ENCODE data around the gene CARD14.
"Not testable (repeated sequence)": the region's sequence is repeated elsewhere in the genome, so short reads cannot be mapped to it uniquely, and the experiment has no call there.

CARD14 gene

DNA sequence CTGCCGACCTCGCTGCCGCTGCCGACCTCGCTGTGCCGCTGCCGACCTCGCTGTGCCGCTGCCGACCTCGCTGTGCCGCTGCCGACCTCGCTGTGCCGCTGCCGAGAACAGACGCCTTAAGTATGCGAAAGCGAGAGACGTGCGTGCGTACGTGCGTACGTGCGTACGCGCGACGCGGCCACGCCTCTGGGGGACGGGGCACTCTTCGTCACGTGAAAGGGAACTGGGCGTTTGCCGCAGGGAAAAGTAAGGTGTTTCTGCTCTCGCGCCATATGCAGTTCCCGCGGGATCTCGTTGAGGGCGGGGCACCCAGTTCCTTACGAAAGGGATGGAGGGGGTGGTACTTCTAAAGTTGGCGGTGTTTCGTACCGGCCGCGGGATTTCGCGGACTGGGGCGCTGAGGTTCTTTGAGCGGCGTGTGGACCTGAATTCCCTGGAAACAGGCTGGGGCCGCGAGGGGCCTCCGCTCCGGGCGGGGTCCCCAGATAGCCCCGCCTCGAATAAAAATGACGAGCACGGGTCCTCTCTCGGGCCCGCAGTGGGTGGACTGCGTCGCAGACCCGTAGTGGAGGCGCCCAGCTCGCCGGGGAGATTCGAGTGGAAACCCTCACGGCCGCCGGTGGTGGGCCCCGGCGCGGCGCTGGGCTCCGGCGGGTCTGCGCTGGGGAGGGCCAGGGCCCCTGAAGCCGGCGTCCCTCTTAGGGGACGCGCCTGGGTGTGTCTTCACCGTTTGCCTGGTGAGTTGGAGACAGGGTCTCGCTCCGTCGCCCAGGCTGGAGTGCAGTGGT is 22.6 kb upstream of the CARD14 start, which contains the start of gene EIF4A3:
TSS of gene EIF4A3 (minus strand) at position 94 of the 788 bp plus-strand sequence. CDS start 167 bp downstream, outside the sequence.
- DNase-seq (ENCODE audit: low read depth in 2 of 2) = peak; percentile 92 to 98

DNA sequence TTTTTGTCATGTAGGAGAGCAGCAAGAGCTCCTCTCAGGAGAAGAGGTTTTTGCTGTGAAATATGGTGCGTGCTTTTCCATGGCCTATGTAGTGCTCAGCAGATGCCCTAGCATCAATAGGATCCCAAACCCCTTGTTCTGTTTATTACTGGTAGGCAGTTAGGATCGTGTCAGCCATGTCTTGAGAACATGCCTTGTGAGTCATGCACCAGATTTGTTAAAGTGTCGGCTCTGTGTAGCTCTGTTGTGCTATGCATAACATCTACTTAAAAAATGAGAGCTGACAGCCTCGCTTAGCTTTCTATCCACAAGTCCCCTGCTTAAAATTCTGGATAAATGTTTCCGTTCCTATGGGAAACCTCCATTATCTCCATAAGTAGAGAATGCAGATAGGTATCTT is 18.5 kb upstream of the CARD14 start:
- no peak for DNase-seq (ENCODE audit: low read depth in 2 of 2)

DNA sequence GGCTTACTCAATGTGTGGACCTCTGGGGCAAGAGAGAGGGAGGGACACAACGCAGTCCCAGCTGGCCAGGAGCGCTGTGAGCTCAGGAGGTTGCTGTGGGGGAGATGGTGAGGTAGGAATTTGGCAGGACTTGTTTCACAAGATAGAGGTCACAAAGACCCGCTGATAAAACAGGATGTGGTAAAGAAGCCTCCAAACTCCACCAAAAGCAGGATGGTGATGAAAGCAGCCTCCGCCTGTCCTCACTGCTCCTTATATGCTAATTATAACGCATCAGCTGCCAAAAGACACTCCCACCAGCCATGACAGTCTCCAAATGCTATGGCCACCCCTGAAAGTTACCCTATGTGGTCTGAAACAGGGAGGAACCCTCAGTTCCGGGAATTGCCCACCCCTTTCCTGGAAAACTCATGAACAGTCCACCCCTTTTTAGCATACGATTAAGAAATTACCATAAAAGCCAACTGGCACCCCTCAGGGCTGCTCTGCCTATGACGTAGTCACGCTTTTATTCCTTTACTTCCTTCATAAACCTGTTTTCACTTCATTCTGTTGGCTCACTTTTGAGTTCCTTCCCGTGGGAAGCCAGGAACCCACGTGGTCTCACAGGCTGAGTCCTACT is 17.6 kb upstream of the CARD14 start:
- no peak for DNase-seq (ENCODE audit: low read depth in 2 of 2)

DNA sequence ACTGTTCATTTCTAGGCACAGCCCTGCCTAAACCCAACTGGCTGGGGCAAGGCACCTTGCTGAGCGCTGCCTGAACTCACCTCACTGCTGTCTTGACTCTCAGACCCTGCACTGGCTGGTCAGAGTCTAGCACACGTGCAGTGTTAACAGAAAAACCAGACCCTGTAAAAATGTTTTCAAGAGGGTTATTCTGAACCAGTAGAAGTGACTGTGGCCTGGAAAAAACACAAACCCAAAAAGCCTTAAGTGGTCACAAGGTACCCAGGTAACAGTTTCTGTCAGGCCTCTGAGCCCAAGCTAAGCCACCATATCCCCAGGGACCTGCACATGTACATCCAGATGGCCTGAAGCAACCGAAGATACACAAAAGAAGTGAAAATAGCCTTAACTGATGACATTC is 16.8 kb upstream of the CARD14 start:
- DNase-seq (ENCODE audit: low read depth in 2 of 2) = no peak

DNA sequence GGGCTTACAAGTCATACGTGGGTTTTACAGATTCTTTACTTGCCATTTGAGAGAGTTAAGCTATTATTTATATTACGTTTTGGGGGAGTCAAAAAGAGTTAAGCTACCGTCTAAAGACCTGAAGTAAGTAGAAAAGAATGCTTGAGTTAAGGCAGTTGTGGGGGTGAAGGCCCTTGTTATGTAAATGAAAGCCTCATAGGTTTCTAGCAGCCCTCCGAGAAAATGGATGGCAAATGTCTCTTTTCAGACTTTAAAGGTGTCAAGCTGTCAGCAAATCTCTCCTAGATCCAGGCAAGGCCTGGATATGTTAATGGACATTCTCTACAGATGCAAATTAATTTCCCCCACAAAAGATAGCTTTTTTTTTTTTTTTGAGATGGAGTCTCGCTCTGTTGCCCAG is 15.7 kb upstream of the CARD14 start:
- DNase-seq (ENCODE audit: low read depth in 2 of 2) = no peak

DNA sequence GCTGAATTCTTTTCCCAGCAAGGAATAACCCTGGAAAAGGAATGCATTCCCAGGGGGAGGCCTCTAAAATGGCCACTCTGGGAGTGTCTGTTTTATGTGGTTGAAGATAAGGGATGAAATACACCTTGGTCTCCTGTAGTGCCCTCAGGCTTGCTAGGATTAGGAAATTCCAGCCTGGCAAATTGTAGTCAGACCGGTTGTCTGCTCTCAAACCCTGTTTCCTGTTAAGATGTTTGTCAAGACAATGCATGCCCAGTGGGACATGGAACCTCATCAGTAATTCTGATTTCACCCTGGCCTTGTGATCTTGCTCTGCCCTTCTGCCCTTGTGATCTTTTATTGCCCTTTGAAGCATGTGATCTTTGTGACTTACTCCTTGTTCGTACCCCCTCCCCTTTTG is 14.2 kb upstream of the CARD14 start:
- DNase-seq (ENCODE audit: low read depth in 2 of 2) = not testable (repeated sequence)

DNA sequence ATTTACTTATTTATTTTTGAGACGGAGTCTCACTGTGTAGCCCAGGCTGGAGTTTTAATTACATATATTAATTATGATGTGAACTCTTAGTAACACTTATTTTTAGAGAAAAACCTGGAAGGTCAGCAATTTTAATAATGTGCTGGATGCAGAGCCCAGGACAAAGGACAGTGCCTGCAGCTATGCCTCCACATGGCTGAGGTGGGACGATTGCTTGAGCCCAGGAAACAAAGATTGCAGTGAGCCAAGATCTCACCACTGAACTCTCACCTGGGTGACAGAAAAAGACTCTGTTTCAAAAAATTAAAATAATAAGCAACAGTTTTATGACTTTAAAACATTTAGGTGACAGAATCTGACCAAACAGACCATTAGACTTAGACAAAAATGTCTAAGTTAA is 11.0 kb upstream of the CARD14 start:
- DNase-seq (ENCODE audit: low read depth in 2 of 2) = no peak

DNA sequence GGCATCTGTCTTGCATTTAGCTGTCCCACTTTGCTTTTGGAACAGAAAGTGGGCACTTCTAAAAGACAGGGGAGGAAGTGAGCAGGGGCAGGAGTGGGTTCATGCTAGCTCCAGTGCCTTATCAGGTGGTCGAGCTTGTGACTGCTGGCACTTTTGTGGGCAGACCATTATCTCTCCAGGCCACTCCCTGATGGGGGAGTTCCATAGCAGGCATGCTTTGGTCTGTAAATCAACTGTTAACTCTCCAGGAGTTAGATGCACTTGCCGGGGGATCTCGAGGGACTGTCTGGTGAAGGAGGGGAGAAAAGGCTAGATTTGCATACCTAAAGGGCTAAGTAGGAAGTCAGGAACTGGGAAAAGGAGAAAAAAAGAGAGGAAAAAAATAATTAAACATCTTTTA is 9.3 kb upstream of the CARD14 start:
- no peak for DNase-seq (ENCODE audit: low read depth in 2 of 2)

DNA sequence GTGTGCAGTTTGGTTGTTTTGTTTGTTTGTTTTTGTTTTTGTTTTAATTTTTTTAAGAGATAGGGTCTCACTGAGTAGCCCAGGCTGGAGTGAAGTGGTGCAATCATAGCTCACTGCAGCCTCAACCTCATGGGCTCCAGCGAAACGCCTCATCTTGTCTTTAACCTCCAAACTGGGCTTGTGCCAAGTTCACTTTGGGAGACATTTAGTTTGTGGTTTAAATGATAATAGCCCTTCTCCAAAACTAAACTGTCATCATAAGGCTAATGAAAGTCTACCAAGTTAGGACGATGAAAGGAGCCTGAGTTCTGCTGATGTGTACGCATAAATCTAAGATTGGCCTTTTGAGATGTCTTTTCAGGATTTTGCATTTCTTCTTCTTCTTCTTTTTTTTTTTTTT is 6.5 kb upstream of the CARD14 start:
- DNase-seq (ENCODE audit: low read depth in 2 of 2) = no peak

DNA sequence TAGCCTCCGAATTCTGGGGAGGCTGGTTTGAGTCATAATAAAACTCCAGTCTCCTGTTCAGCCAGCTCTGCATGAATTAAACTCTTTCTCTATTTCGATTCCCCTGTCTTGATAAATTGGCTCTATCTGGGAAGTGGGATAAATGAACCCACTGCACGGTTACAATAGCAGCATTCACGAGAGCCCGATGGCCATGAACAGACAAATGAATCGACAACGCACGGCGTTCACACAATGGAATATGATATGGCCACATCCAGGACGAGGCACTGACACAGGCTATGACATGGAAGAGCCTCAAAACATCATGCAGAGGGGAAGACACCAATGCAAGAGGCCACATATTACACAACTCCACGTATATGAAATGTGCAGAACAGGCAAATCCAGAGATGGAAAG is 5.6 kb upstream of the CARD14 start:
- no peak for DNase-seq (ENCODE audit: low read depth in 2 of 2)

DNA sequence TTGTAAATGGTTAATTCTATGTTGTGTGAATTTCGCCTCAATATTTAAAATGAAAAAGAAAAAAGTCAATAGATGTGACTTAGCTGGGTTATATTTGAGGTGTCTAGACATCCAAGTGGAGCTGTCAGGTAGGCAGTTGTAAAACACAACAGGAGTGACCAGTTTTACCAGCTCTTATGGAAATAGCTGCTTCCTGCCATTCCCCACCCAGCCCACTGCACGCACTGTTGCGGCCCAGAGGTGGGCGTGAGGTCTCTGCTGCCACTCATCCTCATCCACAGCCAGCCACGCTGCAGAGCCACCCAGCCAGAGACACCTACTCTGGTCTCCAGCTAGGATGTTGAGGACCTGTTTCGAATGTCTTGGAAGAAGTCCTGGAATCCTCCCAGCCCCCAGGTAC is 3.4 kb upstream of the CARD14 start:
- no peak for DNase-seq (ENCODE audit: low read depth in 2 of 2)

DNA sequence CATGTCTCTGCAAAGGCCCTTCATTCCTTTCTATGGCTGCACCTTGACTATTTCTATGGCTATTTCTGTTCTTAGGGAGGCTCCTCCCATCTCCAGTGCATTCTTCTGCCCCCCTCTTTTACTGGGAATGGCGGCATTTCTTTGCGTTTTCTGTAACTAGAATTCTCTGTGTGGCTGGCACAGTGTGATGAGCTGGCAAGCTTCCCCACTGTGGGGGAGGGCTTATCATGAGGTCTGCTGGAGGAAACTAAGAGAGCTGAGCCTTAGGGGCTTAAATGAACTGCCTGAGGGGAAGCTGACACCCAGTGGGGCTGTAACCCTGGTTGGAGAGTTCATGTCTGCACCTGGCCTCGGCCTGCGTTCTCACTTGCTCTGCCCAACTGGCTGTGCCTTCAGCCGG is 1.5 kb upstream of the CARD14 start:
- DNase-seq (ENCODE audit: low read depth in 2 of 2) = no peak

DNA sequence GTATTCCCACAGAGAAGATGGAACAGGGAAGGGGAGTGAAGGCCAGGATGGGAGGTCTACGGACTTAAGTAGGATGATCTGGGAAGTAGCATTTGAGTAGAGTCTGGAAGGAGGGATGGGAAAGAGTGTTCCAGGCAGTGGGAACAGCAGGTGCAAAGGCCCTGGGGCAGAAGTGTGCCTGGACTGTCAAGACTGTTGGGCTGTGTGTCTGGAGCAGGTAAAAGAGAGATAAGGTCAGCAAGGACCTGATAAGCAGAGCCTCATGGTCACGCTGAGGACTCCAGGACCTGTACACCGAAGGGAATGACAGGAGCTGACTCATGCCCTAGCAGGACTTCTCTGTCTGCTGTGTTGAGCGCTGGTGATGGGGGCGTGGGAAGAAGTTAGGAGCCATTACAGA is 723 bp upstream of the CARD14 start:
- no peak for DNase-seq (ENCODE audit: low read depth in 2 of 2)

DNA sequence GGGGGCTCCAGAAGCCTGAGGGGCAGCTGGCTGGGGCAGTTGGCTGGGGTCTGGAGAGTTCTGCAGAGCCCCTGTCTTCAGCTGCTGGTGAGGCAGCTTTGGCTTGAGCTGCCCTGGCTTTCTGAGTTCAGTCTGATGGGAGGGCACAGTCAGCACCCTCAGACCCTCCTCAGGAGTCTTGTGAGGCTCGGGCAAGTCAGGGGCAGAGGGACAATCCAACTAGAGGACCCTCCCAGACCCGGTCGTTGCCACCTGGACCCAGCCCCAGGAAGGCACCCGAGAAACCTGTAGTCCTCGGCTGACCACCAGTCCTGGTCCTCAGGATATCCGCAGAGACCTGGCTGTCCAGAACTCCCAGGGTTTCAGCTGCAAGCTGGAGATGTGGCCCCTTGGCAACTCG is 1.9 kb downstream of the CARD14 start:
- DNase-seq (ENCODE audit: low read depth in 2 of 2) = no peak

DNA sequence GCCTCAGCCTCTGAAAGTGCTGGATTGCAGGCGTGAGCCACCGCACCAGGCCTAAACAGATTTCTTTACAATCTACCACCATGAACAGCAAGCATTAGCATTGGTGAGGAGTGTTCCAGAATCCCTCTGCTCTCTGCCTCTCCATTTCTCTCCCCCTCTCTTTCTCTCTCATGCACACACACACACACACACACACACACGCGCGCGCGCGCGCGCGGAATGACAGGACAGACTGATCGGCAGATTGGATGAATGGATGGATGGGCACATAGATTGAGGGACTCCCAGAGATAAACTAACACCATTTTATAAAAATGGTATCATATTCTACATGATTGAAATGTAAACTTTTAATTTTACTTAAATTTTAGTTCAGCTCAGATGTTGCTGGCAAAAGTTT is 3.3 kb downstream of the CARD14 start:
- no peak for DNase-seq (ENCODE audit: low read depth in 2 of 2)

DNA sequence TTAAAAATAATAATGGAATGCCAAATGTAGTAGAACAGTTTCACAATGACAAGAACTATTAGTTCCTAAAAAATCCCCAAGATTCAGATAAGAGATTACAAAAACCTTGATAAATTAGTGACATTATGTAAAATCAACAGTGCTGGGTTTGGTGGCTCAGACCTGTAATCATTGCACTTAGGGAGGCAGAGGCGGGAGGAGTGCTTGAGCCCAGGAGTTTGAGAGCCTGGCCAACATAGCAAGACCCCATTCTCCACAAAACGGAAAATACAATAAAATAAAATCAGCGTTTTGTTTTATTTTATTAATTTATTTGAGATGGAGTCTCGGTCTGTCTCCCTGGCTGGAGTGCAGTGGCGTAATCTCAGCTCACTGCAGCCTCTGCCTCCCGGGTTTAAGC is 4.1 kb downstream of the CARD14 start:
- DNase-seq (ENCODE audit: low read depth in 2 of 2) = no peak

DNA sequence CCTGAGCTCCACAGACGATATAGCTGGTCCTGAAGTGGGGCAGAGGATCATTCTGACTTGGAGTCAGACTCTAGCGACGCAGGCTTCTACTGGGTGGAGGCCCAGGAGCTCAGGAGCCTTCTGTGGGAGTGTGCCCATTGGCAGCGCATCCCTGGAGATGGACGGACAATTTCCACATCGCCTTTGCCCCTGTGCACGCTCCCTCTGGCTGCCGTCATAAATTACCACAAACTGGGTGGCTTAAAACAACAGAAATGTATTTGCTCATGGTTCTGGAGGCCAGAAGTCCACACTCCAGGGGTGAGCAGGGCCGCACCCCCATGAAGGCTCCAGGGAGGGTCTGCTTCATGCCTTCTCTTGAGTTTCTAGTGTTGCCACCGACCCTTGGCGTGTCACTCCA is 6.9 kb downstream of the CARD14 start:
- no peak for DNase-seq (ENCODE audit: low read depth in 2 of 2)

DNA sequence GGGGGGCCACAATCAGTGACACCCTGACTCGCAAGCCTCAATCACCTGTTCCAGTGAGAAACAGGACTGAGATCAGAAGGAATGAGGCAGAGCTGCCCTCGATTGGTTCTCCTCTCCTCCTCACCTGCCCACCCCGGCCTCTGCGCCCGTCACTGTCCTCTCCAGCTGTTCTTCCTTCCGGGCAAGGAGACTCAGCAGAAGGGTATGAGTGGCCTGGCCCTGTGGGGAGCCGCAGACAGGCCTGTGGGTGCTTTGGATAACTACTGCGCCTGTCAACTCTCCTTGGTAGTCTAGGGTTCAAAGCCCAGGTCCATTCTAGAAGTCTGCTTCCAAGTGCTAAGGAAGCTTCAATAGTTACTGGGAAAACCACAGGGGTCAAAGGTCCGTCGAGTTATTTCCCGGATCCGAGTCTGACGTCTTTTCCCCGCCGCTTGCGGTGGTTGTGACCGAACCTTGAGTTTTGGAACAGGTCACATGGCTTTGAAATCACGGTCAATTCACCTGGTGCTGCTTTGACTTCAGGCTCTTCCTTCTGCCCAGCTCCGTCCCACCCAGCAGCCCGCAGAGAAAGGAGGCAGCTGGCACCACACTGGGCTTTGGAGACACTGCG is 8.3 kb downstream of the CARD14 start:
- no peak for DNase-seq (ENCODE audit: low read depth in 2 of 2)

DNA sequence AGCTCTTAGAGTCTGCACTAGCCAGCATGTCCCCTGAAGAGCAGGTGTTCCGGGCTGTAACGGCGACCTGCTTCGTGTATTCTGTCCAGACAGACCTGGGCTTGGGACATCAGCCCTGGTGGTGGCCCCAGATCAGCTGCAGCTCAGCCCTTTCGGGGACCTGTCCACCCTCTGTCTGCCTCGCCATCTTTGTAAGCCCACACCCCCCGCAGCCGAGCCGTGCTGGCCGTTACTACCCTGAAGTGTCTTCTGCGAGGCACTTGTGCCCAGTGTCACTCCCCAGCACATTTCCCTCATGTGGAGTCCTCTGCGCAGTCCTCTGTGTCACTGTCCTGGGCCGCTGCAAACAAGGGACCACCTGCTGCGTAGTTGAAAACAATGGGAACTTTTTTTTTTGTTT is 10.4 kb downstream of the CARD14 start:
- no peak for DNase-seq (ENCODE audit: low read depth in 2 of 2)

DNA sequence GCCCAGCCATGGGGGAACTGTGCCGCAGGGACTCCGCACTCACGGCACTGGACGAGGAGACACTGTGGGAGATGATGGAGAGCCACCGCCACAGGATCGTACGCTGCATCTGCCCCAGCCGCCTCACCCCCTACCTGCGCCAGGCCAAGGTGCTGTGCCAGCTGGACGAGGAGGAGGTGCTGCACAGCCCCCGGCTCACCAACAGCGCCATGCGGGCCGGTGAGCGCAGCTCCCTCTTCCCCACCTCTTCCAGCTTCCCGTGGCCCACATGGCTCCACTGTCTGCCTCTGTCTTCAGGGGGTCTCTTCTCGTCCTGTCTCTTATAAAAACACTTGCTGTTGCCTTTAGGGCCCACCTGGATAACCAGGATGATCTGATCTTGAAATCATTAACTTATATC is 11.6 kb downstream of the CARD14 start:
- DNase-seq (ENCODE audit: low read depth in 2 of 2) = no peak

DNA sequence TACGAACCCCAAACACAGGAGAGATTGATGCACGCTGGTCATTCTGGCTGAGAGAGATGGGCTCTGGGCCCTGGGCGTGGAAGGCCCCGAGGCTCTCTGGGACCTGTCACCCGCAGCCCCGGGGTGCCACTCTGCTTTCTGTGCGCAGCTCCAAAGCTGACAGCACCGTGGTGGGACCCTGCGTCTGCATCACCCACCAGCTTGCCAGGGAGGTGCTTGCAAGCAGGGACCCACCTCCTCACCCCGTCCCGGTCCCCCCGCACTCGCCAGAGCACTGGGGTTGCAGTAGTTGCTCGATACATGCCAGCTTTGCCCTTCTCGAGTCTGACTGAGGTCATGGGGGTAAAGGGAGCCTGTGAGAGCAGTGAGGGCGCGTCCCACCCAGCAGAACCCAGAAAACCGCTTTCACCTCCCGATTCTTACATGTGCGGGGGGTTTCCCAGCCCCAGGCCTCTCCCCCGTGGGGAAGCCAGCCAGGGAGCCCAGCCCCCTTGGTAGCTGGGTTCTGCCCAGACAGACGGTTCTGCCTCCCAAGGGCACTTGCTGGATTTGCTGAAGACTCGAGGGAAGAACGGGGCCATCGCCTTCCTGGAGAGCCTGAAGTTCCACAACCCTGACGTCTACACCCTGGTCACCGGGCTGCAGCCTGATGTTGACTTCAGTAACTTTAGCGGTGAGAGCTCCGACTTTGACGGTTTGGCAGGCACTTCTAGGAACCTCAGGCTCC is 12.5 kb downstream of the CARD14 start:
- no peak for DNase-seq (ENCODE audit: low read depth in 2 of 2)

DNA sequence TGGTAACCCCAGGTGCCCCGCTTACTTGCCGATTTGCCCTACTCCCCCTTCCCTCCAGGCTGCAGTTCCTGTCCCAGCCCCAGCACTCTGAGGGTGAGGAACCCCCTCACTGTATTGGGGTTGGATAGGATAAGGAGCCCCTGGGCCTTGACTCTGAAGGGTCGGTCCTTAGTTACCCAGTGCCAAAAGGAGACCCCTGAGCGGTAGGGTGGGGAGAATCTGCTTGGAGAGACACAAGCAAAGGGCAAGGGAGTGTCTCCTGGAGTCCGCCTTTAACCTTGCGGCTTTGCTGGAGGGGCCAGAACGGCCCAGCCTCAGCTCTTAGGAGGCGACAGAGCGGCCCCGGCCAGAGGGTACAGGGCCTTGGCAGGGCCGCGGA is 13.0 kb downstream of the CARD14 start:
- no peak for DNase-seq (ENCODE audit: low read depth in 2 of 2)

Data from stimulated activated CD4-positive, alpha-beta T cell treated with anti-CD3 and anti-CD28 coated beads, Interleukin-12 subunit alpha, Interleukin-12 subunit beta, amount 100 ng/mL, for 24 hours (primary cell).